HG02840 (cell line): ENCODE measurements around the gene GPC3.

ENCODE experiments used
- ATAC-seq: cut with Tn5 transposase; IDR thresholded peaks from one replicate; pipeline ENCODE4 v1.9.1; 2021; ENCODE audit warnings: mild to moderate bottlenecking, moderate library complexity, moderate number of reproducible peaks; ENCODE audit not compliant: unreplicated experiment, low FRiP score

Gene GPC3

GRCh38 chrX:133490955-133491354, 494.4 kb downstream of the GPC3 start:
- ATAC-seq: no peak
